Stimulated activated naive CD8-positive, alpha-beta T cell treated with anti-CD3 and anti-CD28 coated beads, Interleukin-15, Interleukin-2, amounts not matched to agents 100 U/mL and 50 U/mL, for 24 hours (primary cell): Measurements from ENCODE around the gene MSI2.
"Not testable (repeated sequence)": the region's sequence is repeated elsewhere in the genome, so short reads cannot be mapped to it uniquely, and the experiment has no call there.

Source experiments
- ATAC-seq: fragments of 150-1000 bp; cut with Tn5 transposase; one replicate; pipeline ENCODE4 v1.10.0; 2021
- DNase-seq: peaks from one replicate; pipeline ENCODE4 v3.0.0; 2021

MSI2 gene

GRCh38 chr17:57293077-57293476 lies 36.8 kb downstream of the MSI2 start:
- ATAC-seq (no peak), DNase-seq (no peak)

GRCh38 chr17:57294101-57294500 lies 37.8 kb downstream of the MSI2 start:
- DNase-seq (no peak), ATAC-seq (no peak)

GRCh38 chr17:57294629-57295501 lies 38.5 kb downstream of the MSI2 start:
- DNase-seq (peak; percentile 39), ATAC-seq (peak; percentile 94)

- DNase-seq = no peak
Observed at GRCh38 chr17:57295526-57296023, 39.3 kb downstream of the MSI2 start.

GRCh38 chr17:57296231-57296630 lies 39.9 kb downstream of the MSI2 start:
- ATAC-seq = no peak
- DNase-seq = no peak

More at GRCh38 chr17:57295526-57296023, 39.3 kb downstream of the MSI2 start:
- ATAC-seq = no peak

GRCh38 chr17:57299176-57299575 lies 42.9 kb downstream of the MSI2 start:
- no peak for ATAC-seq
- no peak for DNase-seq

GRCh38 chr17:57300592-57300991 lies 44.3 kb downstream of the MSI2 start:
- not testable (repeated sequence) for ATAC-seq, DNase-seq

- DNase-seq (no peak), ATAC-seq (no peak)
Observed at GRCh38 chr17:57302690-57303465, 46.6 kb downstream of the MSI2 start.

GRCh38 chr17:57305144-57305728 lies 48.9 kb downstream of the MSI2 start:
- DNase-seq (no peak), ATAC-seq (no peak)

- DNase-seq (no peak), ATAC-seq (no peak)
Observed at GRCh38 chr17:57305908-57306504, 49.7 kb downstream of the MSI2 start.

GRCh38 chr17:57308543-57309186 lies 52.3 kb downstream of the MSI2 start:
- no peak for ATAC-seq
- DNase-seq = no peak

- ATAC-seq = no peak
- no peak for DNase-seq
Observed at GRCh38 chr17:57309479-57309878, 53.2 kb downstream of the MSI2 start.

- ATAC-seq (no peak), DNase-seq (no peak)
Observed at GRCh38 chr17:57311281-57312216, 55.2 kb downstream of the MSI2 start.

GRCh38 chr17:57312242-57312641 lies 55.9 kb downstream of the MSI2 start:
- no peak for ATAC-seq
- DNase-seq = no peak

GRCh38 chr17:57313097-57313835 lies 56.9 kb downstream of the MSI2 start:
- no peak for ATAC-seq
- DNase-seq = no peak

- DNase-seq = no peak
- no peak for ATAC-seq
Observed at GRCh38 chr17:57315061-57316015, 59.0 kb downstream of the MSI2 start.

GRCh38 chr17:57316361-57316760 lies 60.0 kb downstream of the MSI2 start:
- DNase-seq (no peak), ATAC-seq (no peak)

- ATAC-seq = no peak
- DNase-seq = no peak
Observed at GRCh38 chr17:57317079-57317478, 60.8 kb downstream of the MSI2 start.

GRCh38 chr17:57318913-57319312 lies 62.6 kb downstream of the MSI2 start:
- ATAC-seq (no peak), DNase-seq (no peak)
